ENCODE data around the gene MYO10.

Gene MYO10

DNA sequence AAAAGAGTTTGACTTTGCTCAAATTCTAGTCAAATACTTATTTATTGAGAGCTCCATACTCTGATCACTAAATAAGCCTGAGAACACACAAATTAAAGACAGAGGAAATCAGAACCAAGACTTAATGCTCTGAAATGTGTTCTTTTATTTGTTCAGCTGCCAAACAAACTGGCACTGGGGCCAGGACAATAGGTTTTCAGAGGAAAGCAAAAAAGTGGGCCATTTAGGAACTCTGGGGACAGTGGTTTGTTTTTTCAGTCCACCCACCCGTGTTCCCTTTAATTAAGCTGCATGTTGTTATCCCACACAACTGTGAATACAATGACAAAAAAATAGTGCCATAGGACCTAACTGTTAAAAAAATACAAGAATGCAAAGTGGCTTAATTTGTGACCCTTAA lies 223.9 kb downstream of the MYO10 start:
- in situ Hi-C loops (cut with MboI; ENCODE audit: low pct_unique_long_range_greater_than_20kb, low sequenced_read_pairs), result no loop called here
- DNase-seq, result no peak

DNA sequence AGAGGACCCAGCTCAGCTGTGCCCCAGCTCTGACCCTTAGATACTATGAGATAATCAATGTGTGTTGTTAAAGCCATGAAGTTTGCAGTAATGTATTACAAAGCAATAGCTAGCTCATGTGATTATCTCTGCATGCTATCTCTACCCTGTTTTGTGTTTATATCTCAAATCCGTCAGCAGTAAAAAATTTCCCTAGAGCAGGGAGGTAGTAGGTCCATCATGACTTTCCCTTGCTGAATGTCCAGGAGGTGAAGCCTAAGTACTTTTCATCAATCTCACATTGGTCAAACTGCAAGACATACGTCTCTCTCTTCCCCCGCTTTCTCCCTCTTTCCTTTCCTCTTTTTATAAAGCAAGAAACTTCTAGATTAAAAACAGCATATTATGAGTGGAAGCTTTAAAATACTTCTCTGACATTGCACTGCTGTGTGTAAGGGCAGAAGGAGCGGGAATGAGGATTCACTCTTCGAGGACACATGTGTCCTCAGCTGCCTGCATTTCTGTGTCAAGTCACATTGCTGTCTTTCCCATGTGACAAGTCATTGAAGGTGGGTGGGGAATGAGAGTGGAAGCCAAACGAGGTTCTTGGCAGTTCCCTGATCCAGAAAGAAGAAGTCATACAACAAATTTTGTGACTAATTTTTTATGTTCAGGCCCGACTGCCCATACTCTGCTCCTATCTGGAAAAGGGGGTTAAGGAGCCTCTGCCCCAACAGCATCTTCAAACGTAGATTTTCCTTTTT lies 226.2 kb downstream of the MYO10 start:
- in situ Hi-C loops (cut with MboI; ENCODE audit: low pct_unique_long_range_greater_than_20kb, low sequenced_read_pairs), result no loop called here
- DNase-seq, result no peak

DNA sequence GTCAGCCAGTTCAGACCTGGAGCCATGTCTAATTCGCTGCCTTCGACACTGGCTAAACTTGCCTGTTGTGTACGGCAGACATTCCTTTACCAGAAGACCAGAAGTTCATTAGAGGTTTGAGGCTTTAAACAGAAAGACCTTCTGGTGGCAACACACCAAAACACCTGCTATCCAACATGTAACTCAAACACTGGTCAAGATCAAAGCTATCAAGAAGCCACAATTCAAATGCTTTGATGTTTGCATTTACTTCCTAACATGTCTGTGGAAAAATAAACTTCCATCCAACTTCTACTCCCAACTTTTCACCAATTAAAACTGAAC lies 228.3 kb downstream of the MYO10 start:
- no peak for DNase-seq
- in situ Hi-C loops (cut with MboI; ENCODE audit: low pct_unique_long_range_greater_than_20kb, low sequenced_read_pairs), result no loop called here

DNA sequence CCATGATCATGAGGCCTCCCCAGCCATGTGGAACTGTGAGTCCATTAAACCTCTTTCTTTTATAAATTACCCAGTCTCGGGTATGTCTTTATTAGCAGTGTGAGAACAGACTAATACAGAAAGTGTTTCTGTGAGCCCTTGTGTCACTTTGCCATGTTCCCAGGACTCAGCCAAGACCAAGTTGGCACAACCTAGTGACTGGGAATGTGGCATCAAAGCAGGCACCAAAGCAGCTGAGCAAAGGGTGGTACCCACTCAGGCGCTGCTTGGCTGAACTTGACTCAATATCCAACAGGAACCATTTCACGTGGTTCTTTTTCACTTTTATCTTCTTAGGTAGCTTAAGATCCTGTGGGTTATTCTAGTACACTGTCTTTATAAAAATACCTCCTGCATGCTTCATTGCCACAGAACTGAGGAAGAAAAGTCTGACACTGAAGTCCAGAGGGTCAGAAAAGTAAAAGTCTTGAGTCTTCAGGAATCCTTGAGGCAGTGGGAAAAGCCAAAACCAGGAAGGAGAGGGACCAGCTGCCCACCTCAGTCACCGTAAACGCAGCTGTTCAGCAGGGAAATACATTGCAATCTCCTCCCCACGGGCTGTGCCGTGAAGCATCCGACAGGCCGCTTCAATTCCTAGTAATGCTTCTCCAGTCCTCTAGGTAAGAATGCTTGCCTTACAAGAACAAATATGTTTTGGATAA lies 228.8 kb downstream of the MYO10 start:
- DNase-seq, result no peak
- in situ Hi-C loops (cut with MboI; ENCODE audit: low pct_unique_long_range_greater_than_20kb, low sequenced_read_pairs), result no loop called here

DNA sequence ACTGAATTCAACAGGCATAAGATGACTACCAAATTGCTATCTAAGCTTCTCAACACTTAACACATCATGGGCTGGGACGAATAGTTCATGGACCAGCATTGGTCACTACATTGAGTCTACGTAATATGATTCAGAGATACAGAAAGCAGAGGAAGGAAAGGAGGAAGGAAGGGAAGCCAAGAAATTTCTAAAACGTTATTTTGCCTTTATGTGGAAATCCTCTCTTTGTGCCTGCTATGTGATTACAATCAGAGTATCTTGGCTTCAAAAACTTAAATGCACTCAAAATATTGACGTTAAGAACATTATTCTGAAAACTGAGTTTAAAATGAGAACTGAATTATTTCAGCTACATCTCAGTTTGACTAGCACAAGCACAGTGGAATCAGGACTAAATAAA lies 231.1 kb downstream of the MYO10 start:
- in situ Hi-C loops (cut with MboI; ENCODE audit: low pct_unique_long_range_greater_than_20kb, low sequenced_read_pairs), result no loop called here
- DNase-seq, result no peak

DNA sequence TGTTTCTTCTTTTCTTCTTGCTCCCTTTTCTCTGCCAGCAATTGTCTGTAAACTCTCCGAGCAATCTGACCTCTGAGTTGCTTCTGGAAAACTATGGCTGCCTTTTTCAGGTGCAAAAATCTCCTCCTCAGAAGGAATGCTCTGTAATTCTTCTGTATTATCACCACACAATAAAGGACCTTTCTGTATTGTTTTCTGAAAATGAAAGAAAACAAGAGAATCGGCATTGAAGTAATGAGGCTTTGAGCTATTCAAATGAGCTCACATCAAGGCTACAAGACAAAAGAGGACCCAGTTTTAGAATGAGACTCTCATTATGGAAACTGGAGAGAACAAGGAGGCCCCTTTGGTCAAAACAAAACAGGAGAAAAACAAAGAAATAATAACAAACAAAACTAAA lies 233.1 kb downstream of the MYO10 start:
- in situ Hi-C loops (cut with MboI; ENCODE audit: low pct_unique_long_range_greater_than_20kb, low sequenced_read_pairs), result no loop called here
- no peak for DNase-seq

DNA sequence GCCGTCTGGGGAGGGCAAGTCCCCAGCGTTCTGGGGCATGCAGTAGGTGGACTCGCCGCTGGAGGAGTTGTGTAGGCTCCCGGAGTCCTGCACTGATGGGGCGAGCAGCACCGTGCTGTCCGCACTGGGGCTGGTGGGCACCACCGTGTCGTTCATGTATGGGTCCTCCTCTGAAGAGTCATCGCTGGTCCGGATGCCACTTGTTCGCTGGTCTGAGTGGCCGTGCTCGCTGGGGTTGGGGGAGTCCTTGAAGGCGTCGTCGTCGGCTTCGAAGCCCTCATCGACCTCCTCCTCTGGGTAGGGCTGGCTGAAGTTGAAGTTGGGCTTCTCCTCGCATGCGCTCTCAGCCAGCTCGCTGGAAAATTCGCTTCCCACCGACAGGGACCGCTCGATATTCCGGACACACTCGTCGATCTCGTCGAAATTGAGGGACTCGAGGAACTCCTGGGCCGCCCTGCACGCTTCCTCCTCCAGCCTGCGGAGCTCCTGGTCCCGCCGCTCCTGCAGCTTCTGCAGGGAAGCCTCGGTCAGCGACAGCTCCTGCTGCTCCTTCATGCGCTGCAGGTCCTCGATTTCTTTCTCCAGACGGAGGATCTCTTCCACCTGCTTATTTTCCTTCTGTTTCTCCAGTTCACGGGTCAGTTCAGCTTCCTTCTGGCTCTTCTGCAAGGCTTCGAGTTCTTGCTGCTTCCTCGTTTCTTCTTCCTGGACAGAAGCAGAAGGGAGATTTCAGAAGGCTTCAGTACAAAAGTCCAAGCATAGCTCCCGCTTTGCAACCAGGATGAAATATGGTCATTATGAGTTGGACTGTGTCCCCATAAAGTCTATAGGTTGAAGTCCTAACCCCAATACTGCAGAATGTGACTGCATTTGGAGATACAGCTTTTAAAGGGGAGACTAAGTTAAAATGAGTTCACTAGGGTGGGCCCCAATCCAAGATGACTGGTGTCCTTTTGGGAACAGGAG lies 234.7 kb downstream of the MYO10 start:
- in situ Hi-C loops (cut with MboI; ENCODE audit: low pct_unique_long_range_greater_than_20kb, low sequenced_read_pairs), result no loop called here
- no peak for DNase-seq

DNA sequence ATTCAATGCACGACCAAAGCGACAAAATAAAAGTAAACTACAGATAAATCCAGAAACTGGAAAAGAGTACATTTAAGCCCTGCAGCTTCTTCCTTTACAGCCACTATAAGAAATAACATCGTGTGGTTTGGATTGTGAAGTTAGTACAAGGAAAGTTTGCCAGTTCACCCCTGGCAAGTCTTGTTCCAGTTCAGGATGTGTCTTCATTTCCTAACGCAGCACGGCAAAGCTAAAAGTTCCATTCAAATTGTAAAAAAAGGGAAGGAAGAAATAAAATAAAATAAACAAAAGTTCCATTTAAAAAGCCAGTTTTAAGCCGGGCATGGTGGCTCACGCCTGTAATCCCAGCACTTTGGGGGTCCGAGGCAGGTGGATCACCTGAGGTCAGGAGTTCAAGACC lies 236.0 kb downstream of the MYO10 start:
- in situ Hi-C loops (cut with MboI; ENCODE audit: low pct_unique_long_range_greater_than_20kb, low sequenced_read_pairs), result no loop called here
- no peak for DNase-seq

DNA sequence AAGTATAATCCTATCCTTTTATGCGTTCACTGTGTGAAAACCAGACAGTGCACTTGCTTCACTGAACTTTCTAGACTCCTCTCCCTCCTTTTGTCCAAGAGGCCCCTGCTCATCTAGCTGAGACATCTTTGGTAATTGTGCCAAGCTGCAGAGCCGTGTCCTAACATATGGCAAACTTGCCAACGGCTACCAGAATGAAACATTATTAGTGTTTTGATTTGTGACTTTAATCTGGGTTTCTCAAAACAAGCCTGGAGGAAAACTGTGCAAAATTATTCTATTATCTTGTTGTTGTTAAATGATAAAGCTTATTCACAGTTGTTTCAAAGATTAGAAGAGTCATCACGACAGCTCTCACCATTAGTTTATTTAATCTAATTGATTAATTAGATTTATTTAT lies 240.3 kb downstream of the MYO10 start:
- in situ Hi-C loops (cut with MboI; ENCODE audit: low pct_unique_long_range_greater_than_20kb, low sequenced_read_pairs), result no loop called here

DNA sequence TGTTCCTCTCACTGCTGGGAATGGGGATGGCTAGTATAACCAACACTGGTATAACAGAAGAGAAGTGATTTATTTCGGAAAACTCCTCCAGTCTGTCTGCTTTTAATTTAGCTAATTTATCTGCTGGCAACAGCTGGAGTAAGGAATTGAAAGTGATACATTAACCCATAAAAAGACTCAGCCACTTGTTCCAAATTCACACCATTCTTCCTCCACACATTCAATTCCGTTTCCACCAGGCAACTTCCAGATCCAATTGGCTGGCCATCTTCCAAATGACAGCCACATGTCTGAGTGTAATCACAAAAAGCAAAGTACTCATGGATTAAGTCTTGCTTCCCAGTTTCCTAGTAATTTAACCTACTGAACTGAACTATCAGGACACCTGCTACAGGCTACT lies 242.2 kb downstream of the MYO10 start:
- in situ Hi-C loops (cut with MboI; ENCODE audit: low pct_unique_long_range_greater_than_20kb, low sequenced_read_pairs), result no loop called here
- no peak for DNase-seq

More for the DNA sequence above, 240.3 kb downstream of the MYO10 start:
- DNase-seq, result no peak

DNA sequence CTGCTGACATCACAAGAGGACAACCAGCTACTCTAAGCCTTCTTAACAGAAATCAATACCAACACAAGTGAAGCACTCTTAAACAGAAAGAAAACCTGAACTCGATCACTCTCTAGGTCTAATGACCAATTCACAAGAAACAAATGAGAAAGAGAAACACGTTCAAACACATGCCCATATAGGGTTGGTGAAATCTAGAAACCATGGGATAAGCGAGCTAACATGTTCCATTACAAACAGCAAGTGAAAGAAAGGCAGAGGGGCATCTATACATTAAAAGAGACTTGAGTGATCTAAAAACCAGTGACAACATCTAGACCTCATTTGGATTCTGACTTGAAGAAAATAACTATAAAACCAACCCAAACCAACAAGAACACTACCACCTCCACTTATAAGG lies 244.4 kb downstream of the MYO10 start:
- no peak for DNase-seq
- in situ Hi-C loops (cut with MboI; ENCODE audit: low pct_unique_long_range_greater_than_20kb, low sequenced_read_pairs), result no loop called here

DNA sequence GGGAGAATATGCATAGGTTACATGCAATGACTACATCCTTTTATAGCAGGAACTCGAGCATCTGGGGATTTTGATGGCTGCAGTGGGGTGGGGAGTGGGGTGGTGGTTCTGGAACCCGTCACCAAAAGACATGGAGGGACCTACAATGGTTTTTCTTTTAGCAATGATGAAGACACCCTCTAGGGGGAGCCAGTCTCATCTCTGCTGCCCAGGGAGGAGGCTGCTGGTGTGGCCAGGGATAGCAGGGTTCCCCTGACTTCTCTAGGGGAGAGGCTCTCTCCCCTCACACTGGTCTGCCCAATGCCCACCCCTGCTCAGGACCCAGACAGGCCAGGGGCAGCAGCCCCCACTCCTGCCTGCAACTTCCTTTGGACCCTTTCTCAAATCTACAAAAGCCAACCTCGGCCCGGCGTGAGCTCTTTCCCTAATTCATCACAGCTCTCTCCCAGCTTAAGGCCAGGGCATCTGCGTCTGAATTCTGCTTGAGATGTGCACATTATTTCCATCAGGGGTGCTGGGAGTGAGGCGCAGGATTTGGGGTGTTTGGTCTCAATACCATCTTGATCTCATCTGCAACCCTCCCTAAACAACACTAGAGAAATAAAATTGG lies 245.7 kb downstream of the MYO10 start:
- DNase-seq, result peak; percentile 43
- in situ Hi-C loops (cut with MboI; ENCODE audit: low pct_unique_long_range_greater_than_20kb, low sequenced_read_pairs), result no loop called here

DNA sequence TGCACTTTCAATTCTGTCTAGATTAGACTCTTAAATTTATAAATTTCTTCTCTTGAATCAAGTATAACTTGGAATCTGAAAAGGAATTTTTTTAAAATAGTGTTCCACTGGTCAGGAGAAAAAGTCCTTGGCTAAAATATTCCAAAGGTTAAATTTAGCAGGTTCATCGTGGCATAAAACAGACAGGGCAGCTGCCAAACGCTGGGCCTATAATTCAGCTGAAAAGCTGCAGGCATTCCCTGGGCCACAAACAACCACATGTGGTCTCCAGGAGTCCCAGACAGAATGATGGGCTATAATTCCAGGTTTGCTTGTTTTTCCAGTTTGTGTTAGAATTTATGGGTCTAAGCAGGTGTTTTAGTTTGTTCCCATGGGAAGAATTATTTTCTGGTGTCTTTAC lies 248.2 kb downstream of the MYO10 start:
- DNase-seq, result no peak
- in situ Hi-C loops (cut with MboI; ENCODE audit: low pct_unique_long_range_greater_than_20kb, low sequenced_read_pairs), result no loop called here

DNA sequence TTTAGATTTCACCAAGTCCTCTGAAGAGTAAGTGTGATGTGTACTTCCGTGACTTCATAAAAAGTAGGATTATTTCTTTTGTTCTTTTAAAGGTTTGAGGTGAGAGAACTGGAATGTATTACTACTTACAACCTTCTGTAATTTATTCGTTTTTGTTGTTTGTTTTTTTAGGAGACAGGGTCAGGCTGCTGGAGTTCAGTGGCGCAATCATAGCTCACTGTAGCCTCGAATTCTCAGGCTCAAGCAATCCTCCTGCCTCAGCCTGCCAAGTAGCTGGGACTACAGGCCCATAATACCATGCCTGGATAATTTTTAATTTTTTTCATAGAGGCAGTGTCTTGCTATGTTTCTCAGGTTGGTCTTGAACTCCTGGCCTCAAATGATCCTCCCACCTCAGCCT lies 251.0 kb downstream of the MYO10 start:
- DNase-seq, result no peak
- in situ Hi-C loops (cut with MboI; ENCODE audit: low pct_unique_long_range_greater_than_20kb, low sequenced_read_pairs), result no loop called here

DNA sequence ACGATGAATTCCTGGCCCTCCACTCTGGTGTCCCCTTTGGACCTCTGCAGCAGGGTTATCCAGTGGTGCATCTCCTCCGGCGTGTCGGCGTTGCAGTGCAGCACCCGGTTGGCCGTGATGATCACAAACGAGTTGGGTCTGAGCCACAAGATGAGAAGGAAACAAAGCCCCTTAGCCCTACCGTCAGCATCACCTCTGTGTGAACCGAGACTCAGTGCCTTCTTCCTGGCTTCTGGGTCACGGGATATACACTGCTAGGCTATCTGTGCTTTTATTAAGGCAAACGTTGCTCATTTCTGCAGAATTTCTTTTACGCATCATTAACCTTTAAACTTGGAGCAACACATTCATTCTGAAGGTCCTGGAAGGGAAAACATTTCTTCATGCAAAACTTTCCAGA lies 254.2 kb downstream of the MYO10 start:
- in situ Hi-C loops (cut with MboI; ENCODE audit: low pct_unique_long_range_greater_than_20kb, low sequenced_read_pairs), result no loop called here
- no peak for DNase-seq

DNA sequence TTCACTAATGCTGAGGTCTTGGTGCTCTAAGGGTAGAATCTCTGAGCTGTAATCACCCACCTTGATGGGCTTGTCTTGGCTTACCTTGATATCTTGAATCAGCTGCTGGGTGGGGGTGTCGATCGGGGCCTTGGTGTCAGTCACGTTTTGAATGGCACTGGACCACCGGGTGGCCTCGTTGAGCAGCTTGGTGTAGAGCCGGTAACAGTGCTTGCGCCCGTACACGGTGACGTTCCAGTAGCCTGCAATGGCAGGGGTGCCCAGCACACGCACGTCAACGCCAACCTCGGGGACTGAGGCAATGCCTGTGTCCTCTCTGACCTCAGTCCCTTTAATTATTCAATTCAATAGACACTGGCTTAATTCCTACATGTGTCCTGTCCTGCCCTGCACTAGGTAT lies 256.2 kb downstream of the MYO10 start:
- no peak for DNase-seq

DNA sequence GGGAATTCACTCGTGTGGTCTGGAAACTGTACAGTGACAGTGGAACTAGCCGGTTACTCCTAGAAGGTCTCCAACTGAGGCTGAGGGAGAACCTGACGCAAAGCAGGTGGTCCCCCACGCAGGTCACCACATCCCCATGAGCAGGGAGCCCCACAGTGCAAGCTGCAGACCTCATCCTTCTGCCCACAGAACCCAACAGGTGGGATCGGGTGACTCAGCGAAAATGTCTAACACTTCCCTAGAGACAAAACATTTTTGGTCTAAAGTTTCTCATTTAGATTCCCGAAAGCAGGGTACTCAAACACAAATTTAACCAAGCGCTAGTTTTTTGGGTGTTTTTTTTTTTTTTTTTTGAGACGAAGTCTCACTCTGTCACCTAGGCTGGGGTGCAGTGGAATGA lies 256.9 kb downstream of the MYO10 start:
- no peak for DNase-seq
- in situ Hi-C loops (cut with MboI; ENCODE audit: low pct_unique_long_range_greater_than_20kb, low sequenced_read_pairs), result no loop called here

More for the DNA sequence above, 256.2 kb downstream of the MYO10 start:
- in situ Hi-C loops (cut with MboI; ENCODE audit: low pct_unique_long_range_greater_than_20kb, low sequenced_read_pairs), result no loop called here

DNA sequence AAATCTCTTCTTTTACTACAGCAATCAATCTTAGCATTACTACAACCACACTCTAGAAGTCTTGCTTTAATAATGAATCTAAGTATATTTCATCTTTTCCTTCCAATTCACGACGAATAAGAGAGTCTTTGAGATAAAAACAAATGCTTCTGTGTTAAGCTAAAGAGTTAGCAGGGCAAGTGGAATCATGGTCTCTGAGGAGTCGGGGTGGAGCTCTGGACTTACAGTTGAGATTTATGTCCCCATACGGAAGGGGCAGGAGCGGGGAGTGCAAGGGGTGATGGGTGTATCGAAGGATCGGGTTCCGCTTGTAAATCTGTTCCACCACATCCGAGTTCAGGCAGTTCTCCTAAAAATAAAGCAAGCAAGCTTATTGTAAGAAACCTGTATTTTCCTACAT lies 260.3 kb downstream of the MYO10 start:
- in situ Hi-C loops (cut with MboI; ENCODE audit: low pct_unique_long_range_greater_than_20kb, low sequenced_read_pairs), result no loop called here
- no peak for DNase-seq

DNA sequence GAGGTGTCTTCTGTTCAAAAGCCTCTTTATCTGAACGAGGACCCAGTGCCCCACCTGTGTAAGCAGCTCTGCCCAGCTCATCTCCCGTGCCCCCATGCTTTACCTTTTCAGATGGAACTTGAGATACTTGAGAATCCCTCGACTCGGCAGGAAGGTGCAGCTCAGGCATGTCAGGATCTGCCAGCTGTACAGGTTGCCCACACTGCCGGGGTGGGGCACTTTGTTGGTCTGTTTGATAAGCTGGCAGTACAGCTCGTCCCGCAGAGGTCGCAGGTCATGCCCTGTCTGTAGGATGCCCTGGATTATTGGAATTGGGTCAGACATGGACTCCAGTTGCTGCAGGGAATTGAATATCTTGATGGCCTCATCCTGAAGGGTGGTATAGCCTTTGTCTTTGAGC lies 261.3 kb downstream of the MYO10 start:
- no peak for DNase-seq
- in situ Hi-C loops (cut with MboI; ENCODE audit: low pct_unique_long_range_greater_than_20kb, low sequenced_read_pairs), result no loop called here
